Ascending aorta (tissue), 2 donors: ENCODE data around the gene YEATS2. TPM values are rescaled to one million over a fixed set of nuclear protein-coding genes. Genes with fewer than 3 reads are reported as not detected.
"Not testable (repeated sequence)": the region's sequence is repeated elsewhere in the genome, so short reads cannot be mapped to it uniquely, and the experiment has no call there.

Experiments used
- DNase-seq, 2 donors: peaks; one replicate each; pipeline ENCODE4 v3.0.0-alpha.2; 2019; ENCODE audit warnings: low spot score in 2 of 2
- H3K27ac ChIP-seq, 2 donors: fragments of 200-600 bp; sonication (generic); one replicate each; pipeline ENCODE4 v1.5.1; 2016 to 2017; ENCODE audit warnings: mild to moderate bottlenecking in 1 of 2
- H3K27me3 ChIP-seq: fragments of 200-600 bp; sonication (generic); one replicate; pipeline ENCODE4 v1.5.1; 2017
- H3K36me3 ChIP-seq, 2 donors: fragments of 200-600 bp; sonication (generic); one replicate each; pipeline ENCODE4 v1.5.1; 2016
- H3K4me1 ChIP-seq, 2 donors: fragments of 200-600 bp; sonication (generic); one replicate each; pipeline ENCODE4 v1.5.1; 2016 to 2017; ENCODE audit warnings: mild to moderate bottlenecking in 1 of 2
- H3K4me3 ChIP-seq, 2 donors: fragments of 200-600 bp; sonication (generic); one replicate each; pipeline ENCODE4 v1.5.1; 2016 to 2017; ENCODE audit warnings: mild to moderate bottlenecking in 1 of 2
- H3K9me3 ChIP-seq, 2 donors: fragments of 200-600 bp; sonication (generic); one replicate each; pipeline ENCODE4 v1.5.1; 2016
- intact Hi-C: fragments of 100-400 bp; cut with DNase I; formaldehyde crosslinking; loops from one replicate; pipeline ENCODE4 v1.15.1; 2023
- total RNA-seq: library from RNA; depleted of rRNA; stranded (reverse); fragments of >200 nt; gene quantifications from one replicate; pipeline ENCODE4 v1.1.0, GENCODE V29; 2016
- TF ChIP-seq, protein P1 (sequence below), 3 experiments: fragments of 200-600 bp in 2 of 3; fragments of 450-650 bp in 1 of 3; sonication (generic) in 2 of 3; IDR thresholded peaks; one replicate each; pipeline ENCODE4 v1.5.1; 2016 to 2019; ENCODE audit warnings: antibody characterized with exemption in 3 of 3, mild to moderate bottlenecking in 1 of 3, moderate library complexity in 1 of 3

The YEATS2 gene
- total RNA-seq, 1 donor from 2014 or later, result 29.2 TPM

GRCh38 chr3:183699238-183699947, 1.8 kb downstream of the YEATS2 start:
- no peaks in the 10 kb centered on the region for H3K27me3 ChIP-seq
- TF ChIP-seq, protein P1, sequence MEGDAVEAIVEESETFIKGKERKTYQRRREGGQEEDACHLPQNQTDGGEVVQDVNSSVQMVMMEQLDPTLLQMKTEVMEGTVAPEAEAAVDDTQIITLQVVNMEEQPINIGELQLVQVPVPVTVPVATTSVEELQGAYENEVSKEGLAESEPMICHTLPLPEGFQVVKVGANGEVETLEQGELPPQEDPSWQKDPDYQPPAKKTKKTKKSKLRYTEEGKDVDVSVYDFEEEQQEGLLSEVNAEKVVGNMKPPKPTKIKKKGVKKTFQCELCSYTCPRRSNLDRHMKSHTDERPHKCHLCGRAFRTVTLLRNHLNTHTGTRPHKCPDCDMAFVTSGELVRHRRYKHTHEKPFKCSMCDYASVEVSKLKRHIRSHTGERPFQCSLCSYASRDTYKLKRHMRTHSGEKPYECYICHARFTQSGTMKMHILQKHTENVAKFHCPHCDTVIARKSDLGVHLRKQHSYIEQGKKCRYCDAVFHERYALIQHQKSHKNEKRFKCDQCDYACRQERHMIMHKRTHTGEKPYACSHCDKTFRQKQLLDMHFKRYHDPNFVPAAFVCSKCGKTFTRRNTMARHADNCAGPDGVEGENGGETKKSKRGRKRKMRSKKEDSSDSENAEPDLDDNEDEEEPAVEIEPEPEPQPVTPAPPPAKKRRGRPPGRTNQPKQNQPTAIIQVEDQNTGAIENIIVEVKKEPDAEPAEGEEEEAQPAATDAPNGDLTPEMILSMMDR (IDR thresholded peaks at IDR 0.05), result no peak
- peak overlapping the region; percentile 71 to 88 for H3K4me3 ChIP-seq
- peaks cover 0 to 15% of the 10 kb centered on the region in 2 donors for H3K4me1 ChIP-seq
- H3K36me3 ChIP-seq, result peaks cover 0 to 9% of the 10 kb centered on the region in 2 donors
- H3K9me3 ChIP-seq, result no peaks in the 10 kb centered on the region
- DNase-seq, result no peak
- intact Hi-C loops, result loop anchor here (5.0 kb wide), 1 partner anchor 602 kb away; the partner anchor contains the start of gene MCCC1
- peak overlapping the region; percentile 86 to 89 for H3K27ac ChIP-seq

DNA sequence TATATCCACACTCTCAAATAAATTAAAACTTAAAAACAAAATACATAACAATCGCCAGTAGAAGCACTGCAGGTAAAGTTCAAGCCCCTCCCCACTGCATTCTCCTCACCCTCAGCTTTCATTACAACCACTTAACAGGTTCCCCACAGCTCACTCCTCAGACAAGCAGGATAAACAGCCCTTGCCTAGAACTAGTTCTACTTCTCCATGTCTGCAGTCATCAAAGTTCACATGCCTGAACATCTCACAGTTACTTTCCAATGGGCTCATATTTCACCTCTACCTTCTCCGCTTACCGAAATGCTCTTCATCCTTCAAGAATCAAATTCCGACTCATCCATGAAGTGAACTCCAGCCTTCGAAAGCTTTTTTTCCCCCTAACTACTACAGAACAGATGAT, 4.1 kb downstream of the YEATS2 start:
- Histone ChIP-seq H3K9me3 (no peaks in the 10 kb centered on the region), H3K36me3 (peaks cover 0 to 9% of the 10 kb centered on the region in 2 donors), H3K4me3 (no peak overlapping the region), H3K27me3 (no peaks in the 10 kb centered on the region), H3K27ac (no peak overlapping the region), H3K4me1 (peaks cover 0 to 15% of the 10 kb centered on the region in 2 donors)
- DNase-seq, result no peak
- TF ChIP-seq, protein P1 (IDR thresholded peaks at IDR 0.05), result no peak
- intact Hi-C loops, result no loop called here

DNA sequence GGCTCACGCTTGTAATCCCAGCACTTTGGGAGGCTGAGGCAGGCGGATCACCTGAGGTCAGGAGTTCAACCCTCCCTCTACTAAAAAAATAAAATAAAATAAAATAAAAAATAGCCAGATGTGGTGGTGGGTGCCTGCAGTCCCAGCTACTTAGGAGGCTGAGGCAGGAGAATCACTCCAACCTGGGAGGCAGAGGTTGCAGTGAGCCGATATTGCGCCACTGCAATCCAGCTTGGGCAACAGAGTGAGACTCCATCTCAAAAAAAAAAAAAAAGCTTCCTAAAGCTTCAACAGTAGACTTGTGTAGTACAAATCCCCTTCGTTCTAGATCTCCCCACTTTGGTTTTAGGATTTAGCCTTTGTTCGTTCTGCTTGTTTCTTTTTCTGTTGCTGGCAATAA, 6.3 kb downstream of the YEATS2 start:
- H3K4me3 ChIP-seq, intact Hi-C loops, H3K27me3 ChIP-seq, DNase-seq, H3K36me3 ChIP-seq, H3K9me3 ChIP-seq, H3K27ac ChIP-seq: not testable (repeated sequence)
- H3K4me1 ChIP-seq, result peaks cover 0 to 15% of the 10 kb centered on the region in 2 donors

DNA sequence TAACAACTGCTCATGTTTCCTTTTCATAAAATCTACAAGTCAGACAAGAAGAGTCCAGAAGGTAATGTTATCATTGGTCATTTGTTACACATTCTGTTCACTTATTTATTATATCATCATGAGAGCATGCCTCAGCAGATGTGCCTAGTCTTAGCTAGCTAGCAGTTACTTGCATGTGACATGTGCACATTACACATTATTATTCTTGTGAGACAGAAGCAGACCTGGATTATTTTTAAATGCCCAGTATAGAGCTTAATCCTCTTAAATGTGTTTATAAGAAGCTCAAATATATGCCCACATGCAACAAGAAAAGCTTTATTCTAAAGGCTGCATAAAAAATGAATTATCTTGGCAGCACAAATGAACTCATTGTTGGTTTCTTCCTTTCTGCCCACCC, 12.6 kb downstream of the YEATS2 start:
- no peaks in the 10 kb centered on the region for H3K27me3 ChIP-seq
- H3K4me1 ChIP-seq, result no peaks in the 10 kb centered on the region
- DNase-seq, result no peak
- intact Hi-C loops, result no loop called here
- H3K36me3 ChIP-seq, result no peaks in the 10 kb centered on the region
- no peaks in the 10 kb centered on the region for H3K9me3 ChIP-seq
- H3K27ac ChIP-seq, result no peak overlapping the region
- no peak overlapping the region for H3K4me3 ChIP-seq
- TF ChIP-seq, protein P1 (IDR thresholded peaks at IDR 0.05), result no peak

DNA sequence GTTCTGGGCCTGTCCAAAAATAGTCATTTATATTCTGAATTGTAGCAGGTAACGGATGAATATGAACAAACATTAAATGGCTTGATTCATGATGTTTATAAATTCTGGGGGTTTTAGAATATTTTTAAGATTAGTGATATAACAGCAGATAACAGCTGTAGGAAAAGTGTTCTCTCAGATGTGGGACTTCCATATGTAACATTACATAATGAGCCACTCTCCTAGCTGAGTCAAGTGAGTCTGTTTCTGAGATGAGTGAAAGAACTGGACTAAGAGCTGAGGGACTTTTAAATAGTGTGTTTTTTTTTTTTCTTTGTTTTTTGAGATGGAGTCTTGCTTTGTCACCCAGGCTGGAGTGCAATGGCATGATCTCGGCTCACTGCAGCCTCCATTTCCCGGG, 13.9 kb downstream of the YEATS2 start:
- Histone ChIP-seq H3K9me3 (no peaks in the 10 kb centered on the region), H3K4me1 (no peaks in the 10 kb centered on the region), H3K27ac (no peak overlapping the region), H3K36me3 (no peaks in the 10 kb centered on the region), H3K4me3 (no peak overlapping the region), H3K27me3 (no peaks in the 10 kb centered on the region)
- TF ChIP-seq, protein P1 (IDR thresholded peaks at IDR 0.05), result no peak
- intact Hi-C loops, result no loop called here
- DNase-seq, result no peak

DNA sequence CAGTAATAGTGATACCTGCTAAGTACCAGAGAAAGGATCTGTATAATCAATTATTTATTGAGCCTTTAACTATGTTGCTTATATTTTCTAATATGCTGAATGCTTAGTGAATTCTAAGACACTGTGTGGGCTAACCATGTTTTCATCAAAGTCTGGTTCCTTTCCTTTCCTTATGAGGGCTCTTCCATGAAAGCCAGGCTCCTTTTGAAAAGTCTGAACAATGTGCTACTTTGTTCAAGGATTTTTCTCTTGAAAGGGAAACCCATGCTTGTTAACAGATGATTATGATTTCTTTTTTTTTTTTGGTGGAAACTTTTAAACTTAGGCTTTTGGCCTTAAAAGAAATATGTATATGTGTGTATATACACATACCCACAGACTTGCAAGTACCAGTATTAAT, 17.0 kb downstream of the YEATS2 start:
- intact Hi-C loops, result no loop called here
- no peaks in the 10 kb centered on the region for H3K9me3 ChIP-seq

More for the DNA sequence above, 17.0 kb downstream of the YEATS2 start:
- Histone ChIP-seq H3K36me3 (peaks cover 13 to 27% of the 10 kb centered on the region in 2 donors), H3K4me1 (no peaks in the 10 kb centered on the region), H3K27me3 (no peaks in the 10 kb centered on the region), H3K27ac (no peak overlapping the region), H3K4me3 (no peak overlapping the region)
- TF ChIP-seq, protein P1 (IDR thresholded peaks at IDR 0.05), result no peak
- no peak for DNase-seq
